Caco-2 (cell line): Measurements from ENCODE around the gene AGPS. TPM values are rescaled to one million over a fixed set of nuclear protein-coding genes. Genes with fewer than 3 reads are reported as not detected.

Source experiments
- Bru-seq: library from RNA; stranded (reverse); fragments of 400-500 nt; gene quantifications from one replicate; lab custom pipeline; 2021; lab: Mats Ljungman, UMichigan
- BruChase-seq, 2 experiments: library from RNA; stranded (reverse); fragments of 400-500 nt; gene quantifications; one replicate each; lab custom pipeline; 2021; lab: Mats Ljungman, UMichigan
- BruUV-seq: library from RNA; stranded (reverse); fragments of 400-500 nt; replicated peaks from 2 replicates; lab custom pipeline; 2021; lab: Mats Ljungman, UMichigan
- CTCF ChIA-PET: fragments of 300-600 bp; sonication (Branson Sonifier 250); formaldehyde crosslinking; loops from one replicate; lab custom pipeline; 2022; ENCODE audit warnings: antibody characterized with exemption; lab: Charles Lee
- POLR2A ChIA-PET: fragments of 300-600 bp; sonication (Branson Sonifier 250); formaldehyde crosslinking; loops from one replicate; lab custom pipeline; 2022; ENCODE audit warnings: antibody characterized with exemption; lab: Charles Lee
- DNase-seq, 2 experiments: peaks; one replicate each; pipeline versions ENCODE4 v3.0.0 to v3.0.0-alpha.2; 2020 to 2022
- H3K27me3 ChIP-seq: replicated peaks from 2 replicates; pipeline ENCODE4 v1.6.0; 2011; ENCODE audit warnings: low read length; ENCODE audit not compliant: control insufficient read depth, insufficient read depth
- H3K36me3 ChIP-seq: 2 replicates; pipeline ENCODE4 v1.5.1; 2011; ENCODE audit warnings: low read length; ENCODE audit not compliant: control insufficient read depth, insufficient read depth
- H3K4me1 ChIP-seq: fragments of 250-450 bp; sonication (Bioruptor Pico); 2 replicates; pipeline ENCODE4 v1.5.1; 2020; ENCODE audit warnings: mild to moderate bottlenecking
- H3K4me3 ChIP-seq: 2 replicates; pipeline ENCODE4 v1.5.1; 2011; ENCODE audit warnings: low read depth, mild to moderate bottlenecking, control low read depth, low read length
- H3K9me3 ChIP-seq: fragments of 250-450 bp; sonication (Bioruptor Pico); 2 replicates; pipeline ENCODE4 v1.5.1; 2020; ENCODE audit warnings: mild to moderate bottlenecking, moderate library complexity
- H3K27ac Mint-ChIP-seq: one replicate; pipeline ENCODE4 v1.8.0; 2022; ENCODE audit warnings: mixed read lengths; ENCODE audit not compliant: unreplicated experiment
- H3K27me3 Mint-ChIP-seq: one replicate; pipeline ENCODE4 v1.8.0; 2022; ENCODE audit warnings: mixed read lengths; ENCODE audit not compliant: insufficient read depth, unreplicated experiment
- H3K36me3 Mint-ChIP-seq: one replicate; pipeline ENCODE4 v1.8.0; 2022; ENCODE audit warnings: mild to moderate bottlenecking, mixed read lengths; ENCODE audit not compliant: insufficient read depth, unreplicated experiment
- H3K4me1 Mint-ChIP-seq: one replicate; pipeline ENCODE4 v1.8.0; 2022; ENCODE audit warnings: low read depth, mixed read lengths; ENCODE audit not compliant: unreplicated experiment
- H3K4me3 Mint-ChIP-seq: one replicate; pipeline ENCODE4 v1.8.0; 2022; ENCODE audit warnings: mild to moderate bottlenecking, moderate library complexity, mixed read lengths; ENCODE audit not compliant: unreplicated experiment
- H3K9me3 Mint-ChIP-seq: one replicate; pipeline ENCODE4 v1.8.0; 2022; ENCODE audit warnings: mixed read lengths; ENCODE audit not compliant: unreplicated experiment
- CTCF ChIP-seq, 2 experiments: fragments of 200-600 bp in 1 of 2; IDR thresholded peaks; 1 replicate in 1 of 2; 2 replicates in 1 of 2; pipeline versions ENCODE4 v1.5.1 to v1.8.0; 2011 to 2022; ENCODE audit warnings: antibody characterized with exemption in 1 of 2, control low read depth in 1 of 2, inconsistent platforms in 1 of 2, low read depth in 1 of 2, low read length in 1 of 2, mild to moderate bottlenecking in 1 of 2, moderate library complexity in 1 of 2; ENCODE audit not compliant: insufficient read depth in 1 of 2, severe bottlenecking in 1 of 2, unreplicated experiment in 1 of 2
- intact Hi-C: fragments of 100-400 bp; cut with micrococcal nuclease; formaldehyde crosslinking; loops from one replicate; pipeline ENCODE4 v1.10.0; 2022; ENCODE audit not compliant: unreplicated experiment
- long read RNA-seq: library from polyadenylated mRNA; stranded (forward); transcript quantifications from one replicate; pipeline ENCODE4 v2.0.0, GENCODE V29; 2022
- total RNA-seq: library from RNA; stranded (reverse); gene quantifications from 2 replicates; pipeline ENCODE4 v1.2.3, GENCODE V29; 2022

The AGPS gene
- total RNA-seq (102 and 105 TPM in 2 replicates), Bru-seq, nascent RNA (percentile 95 among the genes with signal in this experiment), BruChase-seq, experiment 1, labeled RNA remaining after a 2-hour chase (percentile 89 among the genes with signal in this experiment), BruChase-seq, experiment 2, labeled RNA remaining after a 6-hour chase (percentile 90 among the genes with signal in this experiment)
- long read RNA-seq, full-length matches to known transcripts, result 169 of 199 reads
- long read RNA-seq, partial matches to known transcripts, result 13 of 199 reads
- long read RNA-seq, other reads (novel, unspliced or antisense), result 17 of 199 reads

DNA sequence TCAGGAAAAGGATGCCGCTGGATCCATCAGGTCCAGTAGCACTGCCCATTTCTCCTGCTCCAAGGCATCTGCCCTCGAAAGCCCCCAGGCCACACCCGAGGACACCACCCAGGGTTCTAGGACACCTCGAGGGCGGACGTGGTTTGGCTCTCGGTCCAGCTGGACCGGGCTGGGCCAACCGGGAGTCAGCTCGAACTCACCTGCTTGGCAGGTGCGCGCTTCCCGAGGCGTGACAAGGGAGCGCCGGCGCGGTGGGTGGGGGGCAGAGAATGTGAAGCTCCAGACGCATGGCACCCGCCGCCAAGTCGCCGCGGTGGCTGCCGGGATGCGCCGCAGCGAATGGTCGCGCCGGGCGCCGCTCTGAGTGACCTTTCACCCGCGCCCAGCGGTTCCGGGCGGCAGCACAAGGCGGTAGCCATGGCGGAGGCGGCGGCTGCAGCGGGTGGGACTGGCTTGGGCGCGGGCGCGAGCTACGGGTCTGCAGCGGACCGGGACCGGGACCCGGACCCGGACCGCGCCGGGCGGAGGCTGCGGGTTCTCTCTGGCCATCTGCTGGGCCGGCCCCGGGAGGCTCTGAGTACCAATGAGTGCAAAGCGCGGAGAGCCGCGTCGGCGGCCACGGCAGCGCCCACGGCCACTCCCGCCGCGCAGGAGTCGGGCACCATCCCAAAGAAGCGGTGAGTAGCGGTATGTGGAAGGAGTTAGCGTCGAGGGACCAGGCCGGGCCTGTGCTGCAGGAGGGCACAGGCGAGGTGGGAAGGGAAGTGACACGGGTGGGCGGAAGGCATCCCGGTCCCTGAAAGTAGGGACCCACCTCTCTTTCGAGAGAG lies at the start of gene AGPS:
Gene AGPS (plus strand): TSS at position 401 of the 830 bp plus-strand sequence. CDS start 17 bp downstream, at position 418.
- no peaks in the 10 kb centered on the region for H3K9me3 Mint-ChIP-seq
- Histone ChIP-seq H3K36me3 (no peaks in the 10 kb centered on the region; the same call in 1 of the 2 replicates), H3K4me3 (peak within 1 kb of the TSS; percentile 100), H3K9me3 (no peaks in the 10 kb centered on the region), H3K4me1 (peaks cover 51% of the 10 kb centered on the region), H3K27me3 (no peaks in the 10 kb centered on the region)
- peaks cover 20% of the 10 kb centered on the region for H3K36me3 Mint-ChIP-seq
- H3K4me3 Mint-ChIP-seq, result peak within 1 kb of the TSS; percentile 84
- intact Hi-C loops, result loop anchor here (5.0 to 10.0 kb wide), 2 partner anchors 40 to 212 kb away; no protein-coding TSS in a partner anchor
- peak within 1 kb of the TSS; percentile 82 for H3K27ac Mint-ChIP-seq
- no peak for TF ChIP-seq CTCF (IDR thresholded peaks at IDR 0.05; ENCODE audit: insufficient read depth in 1 of 2, low read depth in 1 of 2, low read length in 1 of 2, severe bottlenecking in 1 of 2, unreplicated experiment in 1 of 2)
- POLR2A ChIA-PET, result interaction anchor here (0.6 to 2.6 kb wide), 5 partner anchors 8 to 130 kb away, joined by 3 to 14 read pairs (median 4); partner anchors contain the start of gene NFE2L2
- H3K27me3 Mint-ChIP-seq, result no peaks in the 10 kb centered on the region
- CTCF ChIA-PET, result interaction anchor here (0.6 to 1.2 kb wide), 4 partner anchors 38 to 244 kb away, joined by 4 to 7 read pairs (median 5); no protein-coding TSS in a partner anchor
- H3K4me1 Mint-ChIP-seq, result peaks cover 24% of the 10 kb centered on the region
- peak; percentile 87 to 94 for DNase-seq
- no TSS peak for BruUV-seq

DNA sequence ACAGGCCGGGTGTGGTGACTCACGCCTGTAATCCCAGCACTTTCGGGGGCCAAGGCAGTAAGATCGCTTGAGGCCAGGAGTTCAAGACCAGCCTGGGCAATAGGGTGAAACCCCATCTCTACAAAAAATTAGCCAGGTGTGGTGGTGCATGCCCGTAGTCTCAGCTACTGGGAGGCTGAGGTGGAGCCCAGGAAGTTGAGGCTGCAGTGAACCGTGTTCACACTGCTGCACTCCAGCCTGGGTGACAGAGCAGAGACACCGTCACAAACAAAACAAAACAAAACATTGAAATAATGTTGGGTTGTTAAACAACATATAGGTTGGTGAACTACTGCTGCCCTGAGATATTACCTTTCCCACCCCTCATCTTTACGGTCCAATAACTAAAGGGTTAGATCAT lies 48.8 kb upstream of the AGPS start:
- ChIA-PET POLR2A (no interaction called here), CTCF (no interaction called here)
- no peak overlapping the region for H3K27ac Mint-ChIP-seq
- H3K36me3 ChIP-seq, result no peaks in the 10 kb centered on the region
- TF ChIP-seq CTCF (IDR thresholded peaks at IDR 0.05; ENCODE audit: insufficient read depth in 1 of 2, low read depth in 1 of 2, low read length in 1 of 2, severe bottlenecking in 1 of 2, unreplicated experiment in 1 of 2), result no peak
- H3K4me1 Mint-ChIP-seq, result no peaks in the 10 kb centered on the region
- no peaks in the 10 kb centered on the region for H3K9me3 Mint-ChIP-seq
- no peaks in the 10 kb centered on the region for H3K27me3 Mint-ChIP-seq
- no TSS peak for BruUV-seq
- H3K9me3 ChIP-seq, result no peaks in the 10 kb centered on the region
- peaks cover 5% of the 10 kb centered on the region; the same call in 1 of the 2 replicates for H3K4me1 ChIP-seq
- H3K4me3 Mint-ChIP-seq, result no peak overlapping the region
- no peak overlapping the region for H3K4me3 ChIP-seq
- no peaks in the 10 kb centered on the region for H3K27me3 ChIP-seq
- H3K36me3 Mint-ChIP-seq, result no peaks in the 10 kb centered on the region
- DNase-seq, result no peak
- intact Hi-C loops, result no loop called here

- H3K27me3 ChIP-seq, result no peaks in the 10 kb centered on the region
- H3K9me3 ChIP-seq, result no peaks in the 10 kb centered on the region
- no peak overlapping the region for H3K4me3 ChIP-seq
- Mint-ChIP-seq H3K27me3 (no peaks in the 10 kb centered on the region), H3K36me3 (no peaks in the 10 kb centered on the region), H3K4me1 (no peaks in the 10 kb centered on the region), H3K9me3 (no peaks in the 10 kb centered on the region), H3K4me3 (no peak overlapping the region), H3K27ac (no peak overlapping the region)
- ChIA-PET POLR2A (no interaction called here), CTCF (no interaction called here)
- no peaks in the 10 kb centered on the region for H3K36me3 ChIP-seq
- peaks cover 5% of the 10 kb centered on the region; the same call in 1 of the 2 replicates for H3K4me1 ChIP-seq
- intact Hi-C loops, result no loop called here
- no peak for DNase-seq
- BruUV-seq, result no TSS peak
- TF ChIP-seq CTCF (IDR thresholded peaks at IDR 0.05; ENCODE audit: insufficient read depth in 1 of 2, low read depth in 1 of 2, low read length in 1 of 2, severe bottlenecking in 1 of 2, unreplicated experiment in 1 of 2), result no peak
These were observed 48.3 kb upstream of the AGPS start for GRCh38 chr2:177344316-177344715.
